Type B pancreatic cell (in vitro differentiated cells): Measurements from ENCODE around the gene RTL1. TPM values are rescaled to one million over a fixed set of nuclear protein-coding genes. Genes with fewer than 3 reads are reported as not detected.

Experiments used
- DNase-seq: peaks from one replicate; pipeline ENCODE4 v3.0.0; 2021; ENCODE audit warnings: mixed read lengths; ENCODE audit not compliant: unreplicated experiment; ENCODE audit errors: extremely low spot score
- H3K27ac Mint-ChIP-seq: 2 replicates; pipeline ENCODE4 v1.8.0; 2021; ENCODE audit warnings: mild to moderate bottlenecking, mixed read lengths
- H3K27me3 Mint-ChIP-seq: 2 replicates; pipeline ENCODE4 v1.8.0; 2021; ENCODE audit warnings: mixed read lengths
- H3K36me3 Mint-ChIP-seq: 2 replicates; pipeline ENCODE4 v1.8.0; 2021; ENCODE audit warnings: mixed read lengths
- H3K4me1 Mint-ChIP-seq: one replicate; pipeline ENCODE4 v1.8.0; 2021; ENCODE audit warnings: mixed read lengths; ENCODE audit not compliant: unreplicated experiment
- H3K4me3 Mint-ChIP-seq: 2 replicates; pipeline ENCODE4 v1.8.0; 2021; ENCODE audit warnings: mild to moderate bottlenecking, mixed read lengths
- H3K9me3 Mint-ChIP-seq: 2 replicates; pipeline ENCODE4 v1.8.0; 2021; ENCODE audit warnings: mixed read lengths
- CTCF ChIP-seq: fragments of 200-600 bp; sonication (generic); conservative IDR thresholded peaks from 2 replicates; pipeline ENCODE4 v1.5.0; 2021; ENCODE audit warnings: antibody characterized with exemption, mild to moderate bottlenecking
- total RNA-seq: library from RNA; stranded (reverse); gene quantifications from 2 replicates; pipeline ENCODE4 v1.2.1, GENCODE V29; 2021; ENCODE audit warnings: low replicate concordance

The RTL1 gene
- total RNA-seq, 1 donor from 2014 or later: 1.5 TPM

GRCh38 chr14:100844846-100845245 is 58.7 kb downstream of the RTL1 start:
- Mint-ChIP-seq H3K4me1 (peaks cover 32% of the 10 kb centered on the region), H3K9me3 (no peaks in the 10 kb centered on the region), H3K4me3 (no peak overlapping the region), H3K36me3 (no peaks in the 10 kb centered on the region), H3K27ac (no peak overlapping the region), H3K27me3 (peaks cover 5% of the 10 kb centered on the region)
- no peak for TF ChIP-seq CTCF
- no peak for DNase-seq

GRCh38 chr14:100844421-100844820 is 59.1 kb downstream of the RTL1 start:
- no peak for DNase-seq
- Mint-ChIP-seq H3K27ac (no peak overlapping the region), H3K27me3 (peaks cover 5% of the 10 kb centered on the region)

GRCh38 chr14:100844082-100844408 is 59.5 kb downstream of the RTL1 start:
- Mint-ChIP-seq H3K4me1 (peaks cover 38% of the 10 kb centered on the region), H3K9me3 (no peaks in the 10 kb centered on the region), H3K27ac (no peak overlapping the region), H3K36me3 (no peaks in the 10 kb centered on the region), H3K4me3 (no peak overlapping the region), H3K27me3 (peaks cover 8% of the 10 kb centered on the region)
- TF ChIP-seq CTCF: no peak
- DNase-seq: no peak

More at GRCh38 chr14:100844421-100844820, 59.1 kb downstream of the RTL1 start:
- Mint-ChIP-seq H3K36me3 (no peaks in the 10 kb centered on the region), H3K9me3 (no peaks in the 10 kb centered on the region), H3K4me1 (peaks cover 34% of the 10 kb centered on the region), H3K4me3 (no peak overlapping the region)
- no peak for TF ChIP-seq CTCF

GRCh38 chr14:100842799-100843198 is 60.7 kb downstream of the RTL1 start:
- no peak for TF ChIP-seq CTCF
- H3K27me3 Mint-ChIP-seq: peaks cover 11% of the 10 kb centered on the region
- no peak for DNase-seq
- no peak overlapping the region for H3K27ac Mint-ChIP-seq
- H3K9me3 Mint-ChIP-seq: no peaks in the 10 kb centered on the region
- H3K36me3 Mint-ChIP-seq: no peaks in the 10 kb centered on the region
- H3K4me3 Mint-ChIP-seq: peak overlapping the region; percentile 9
- peaks cover 49% of the 10 kb centered on the region for H3K4me1 Mint-ChIP-seq

- no peak for TF ChIP-seq CTCF
- H3K9me3 Mint-ChIP-seq: no peaks in the 10 kb centered on the region
- H3K4me3 Mint-ChIP-seq: peak overlapping the region; percentile 9
- H3K27ac Mint-ChIP-seq: peak overlapping the region; percentile 8
- no peaks in the 10 kb centered on the region for H3K36me3 Mint-ChIP-seq
- peaks cover 55% of the 10 kb centered on the region for H3K4me1 Mint-ChIP-seq
- no peak for DNase-seq
- peaks cover 11% of the 10 kb centered on the region for H3K27me3 Mint-ChIP-seq
Measured at GRCh38 chr14:100841761-100842403, 61.6 kb downstream of the RTL1 start.
